ENCODE results near the gene CFAP61. TPM values are rescaled to one million over a fixed set of nuclear protein-coding genes. Genes with fewer than 3 reads are reported as not detected.

The CFAP61 gene
- polyA plus RNA-seq, 1 experiment: not detected

DNA sequence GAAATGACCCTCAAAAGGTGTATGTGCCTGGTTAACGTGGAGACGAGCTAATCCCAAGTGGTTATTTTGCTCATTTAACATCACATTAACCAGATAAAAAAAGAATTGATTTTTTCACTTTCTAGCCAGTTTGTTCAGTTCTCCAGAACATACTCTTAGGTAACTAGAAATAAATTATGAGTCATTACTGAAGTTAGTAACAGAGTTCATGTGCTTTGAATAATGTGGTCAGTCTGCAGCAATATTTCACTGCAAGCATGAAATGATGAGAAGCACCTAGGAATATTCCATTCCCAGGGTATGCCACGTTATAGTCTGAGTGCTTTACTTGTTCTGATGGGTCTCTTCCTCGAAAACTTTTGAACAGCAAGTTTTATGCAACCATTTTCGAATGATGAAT lies 177.3 kb downstream of the CFAP61 start:
- Histone ChIP-seq H3K27me3 (ENCODE audit: control insufficient read depth, insufficient read depth, low read length) (peaks cover 4% of the 10 kb centered on the region), H3K36me3 (ENCODE audit: control insufficient read depth, insufficient read depth, low read length) (no peaks in the 10 kb centered on the region), H3K4me3 (ENCODE audit: low read depth, low read length) (no peak overlapping the region)
- POLR2A ChIA-PET: no interaction called here
- no peak for DNase-seq (ENCODE audit: low read depth)
- CTCF ChIA-PET: interaction anchor here (1.2 to 4.1 kb wide), 2 partner anchors 8 to 141 kb away, joined by 3 to 19 read pairs; no protein-coding TSS in a partner anchor
- TF ChIP-seq, protein P1, sequence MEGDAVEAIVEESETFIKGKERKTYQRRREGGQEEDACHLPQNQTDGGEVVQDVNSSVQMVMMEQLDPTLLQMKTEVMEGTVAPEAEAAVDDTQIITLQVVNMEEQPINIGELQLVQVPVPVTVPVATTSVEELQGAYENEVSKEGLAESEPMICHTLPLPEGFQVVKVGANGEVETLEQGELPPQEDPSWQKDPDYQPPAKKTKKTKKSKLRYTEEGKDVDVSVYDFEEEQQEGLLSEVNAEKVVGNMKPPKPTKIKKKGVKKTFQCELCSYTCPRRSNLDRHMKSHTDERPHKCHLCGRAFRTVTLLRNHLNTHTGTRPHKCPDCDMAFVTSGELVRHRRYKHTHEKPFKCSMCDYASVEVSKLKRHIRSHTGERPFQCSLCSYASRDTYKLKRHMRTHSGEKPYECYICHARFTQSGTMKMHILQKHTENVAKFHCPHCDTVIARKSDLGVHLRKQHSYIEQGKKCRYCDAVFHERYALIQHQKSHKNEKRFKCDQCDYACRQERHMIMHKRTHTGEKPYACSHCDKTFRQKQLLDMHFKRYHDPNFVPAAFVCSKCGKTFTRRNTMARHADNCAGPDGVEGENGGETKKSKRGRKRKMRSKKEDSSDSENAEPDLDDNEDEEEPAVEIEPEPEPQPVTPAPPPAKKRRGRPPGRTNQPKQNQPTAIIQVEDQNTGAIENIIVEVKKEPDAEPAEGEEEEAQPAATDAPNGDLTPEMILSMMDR (IDR thresholded peaks at IDR 0.05; ENCODE audit: insufficient read depth, low read depth, low read length): no peak

DNA sequence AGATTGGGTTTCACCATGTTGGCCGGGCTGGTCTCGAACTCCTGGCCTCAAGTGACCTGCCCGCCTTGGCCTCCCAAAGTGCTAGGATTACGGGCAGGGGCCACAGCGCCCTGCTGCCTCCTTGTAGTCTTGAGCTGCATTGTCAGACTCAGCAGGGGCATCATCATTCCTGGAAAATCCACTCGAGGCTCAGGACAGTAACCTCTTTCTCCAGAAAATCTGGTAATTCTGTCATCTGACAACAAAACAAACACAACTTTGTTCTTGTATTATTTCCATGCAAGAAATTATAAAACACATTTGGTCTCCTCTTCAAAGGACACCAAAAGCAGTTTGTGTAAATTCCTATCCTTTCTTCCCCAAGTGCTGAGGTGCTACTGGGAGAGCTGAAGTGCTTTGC lies 178.4 kb downstream of the CFAP61 start:
- H3K27me3 ChIP-seq (ENCODE audit: control insufficient read depth, insufficient read depth, low read length): peaks cover 5% of the 10 kb centered on the region
- TF ChIP-seq, protein P1 (IDR thresholded peaks at IDR 0.05; ENCODE audit: insufficient read depth, low read depth, low read length): no peak
- ChIA-PET POLR2A (no interaction called here), CTCF (interaction anchor here (0.6 to 4.1 kb wide), 4 partner anchors 7 to 147 kb away, joined by 3 to 19 read pairs (median 3); no protein-coding TSS in a partner anchor)
- DNase-seq (ENCODE audit: low read depth): no peak
- no peaks in the 10 kb centered on the region for H3K36me3 ChIP-seq (ENCODE audit: control insufficient read depth, insufficient read depth, low read length)
- H3K4me3 ChIP-seq (ENCODE audit: low read depth, low read length): no peak overlapping the region

DNA sequence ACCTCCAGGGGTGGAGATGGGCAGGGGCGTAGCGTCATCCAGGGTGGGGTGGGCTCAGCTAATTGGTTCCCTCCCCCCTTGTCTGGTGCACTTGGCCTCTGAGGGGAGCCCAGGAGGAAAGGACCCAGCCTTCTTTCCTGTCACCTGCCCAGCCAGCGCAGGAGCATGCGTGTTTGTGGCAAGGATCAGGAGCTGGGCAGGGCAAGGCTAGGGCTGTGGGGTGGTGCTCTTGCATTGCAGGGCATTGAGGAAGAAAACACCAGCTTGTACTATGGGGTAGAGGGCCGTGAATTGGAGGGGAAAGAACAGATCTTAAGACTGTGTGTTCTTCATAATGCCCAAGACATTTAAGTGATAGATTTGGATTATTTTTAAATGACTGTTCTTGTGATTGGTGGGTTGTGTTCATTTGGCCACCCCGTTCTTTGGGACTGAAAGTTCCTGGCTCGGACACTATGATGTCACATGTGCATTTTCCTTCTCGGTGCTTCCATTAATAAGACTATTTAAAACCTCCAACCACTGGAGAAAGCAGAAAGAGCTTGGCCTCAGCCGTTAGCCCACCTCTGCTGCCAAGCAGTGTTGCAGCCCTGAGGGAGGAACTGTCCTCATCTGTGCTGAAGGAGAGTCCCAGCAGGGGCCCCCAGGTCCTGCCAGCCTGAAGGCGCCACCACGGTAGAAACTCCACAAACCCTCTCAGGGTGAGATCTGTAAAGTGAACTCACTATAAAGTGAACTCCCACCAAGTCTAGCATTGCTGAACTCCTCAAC lies 179.4 kb downstream of the CFAP61 start:
- ChIA-PET POLR2A (no interaction called here), CTCF (interaction anchor here (1.0 to 1.9 kb wide), 2 partner anchors 8 to 148 kb away, joined by 3 to 9 read pairs; no protein-coding TSS in a partner anchor)
- no peak overlapping the region for H3K4me3 ChIP-seq (ENCODE audit: low read depth, low read length)
- peaks cover 5% of the 10 kb centered on the region for H3K27me3 ChIP-seq (ENCODE audit: control insufficient read depth, insufficient read depth, low read length)
- TF ChIP-seq, protein P1 (IDR thresholded peaks at IDR 0.05; ENCODE audit: insufficient read depth, low read depth, low read length): no peak
- no peak for DNase-seq (ENCODE audit: low read depth)
- H3K36me3 ChIP-seq (ENCODE audit: control insufficient read depth, insufficient read depth, low read length): no peaks in the 10 kb centered on the region

DNA sequence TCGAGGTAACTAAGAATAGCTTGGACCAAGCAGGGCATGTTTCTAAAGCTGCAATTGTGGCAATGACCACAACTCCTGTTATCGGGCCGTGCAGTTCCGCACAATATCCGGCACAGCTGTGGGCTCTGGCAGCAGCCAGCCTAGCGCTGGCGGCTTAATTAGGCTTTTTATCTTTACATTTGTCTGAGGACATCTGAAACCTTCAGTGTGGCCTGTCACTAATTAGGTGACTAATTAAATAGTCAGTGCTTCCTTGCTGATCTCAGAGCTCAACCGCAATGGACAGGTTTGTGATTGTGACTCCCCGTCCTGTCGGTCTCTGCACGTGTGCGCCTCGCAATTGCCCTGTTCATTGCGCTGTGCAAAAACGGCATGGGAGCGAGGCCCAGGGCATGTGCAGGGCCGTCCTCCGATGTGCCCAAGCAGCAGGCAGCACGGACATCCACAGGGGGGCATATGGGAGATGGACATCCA lies 180.7 kb downstream of the CFAP61 start:
- Histone ChIP-seq H3K27me3 (ENCODE audit: control insufficient read depth, insufficient read depth, low read length) (peaks cover 5% of the 10 kb centered on the region), H3K36me3 (ENCODE audit: control insufficient read depth, insufficient read depth, low read length) (no peaks in the 10 kb centered on the region), H3K4me3 (ENCODE audit: low read depth, low read length) (no peak overlapping the region)
- POLR2A ChIA-PET: no interaction called here
- DNase-seq (ENCODE audit: low read depth): no peak
- TF ChIP-seq, protein P1 (IDR thresholded peaks at IDR 0.05; ENCODE audit: insufficient read depth, low read depth, low read length): no peak
- CTCF ChIA-PET: interaction anchor here (0.6 to 1.9 kb wide), 4 partner anchors 103 to 176 kb away, joined by 3 to 9 read pairs (median 3); no protein-coding TSS in a partner anchor

DNA sequence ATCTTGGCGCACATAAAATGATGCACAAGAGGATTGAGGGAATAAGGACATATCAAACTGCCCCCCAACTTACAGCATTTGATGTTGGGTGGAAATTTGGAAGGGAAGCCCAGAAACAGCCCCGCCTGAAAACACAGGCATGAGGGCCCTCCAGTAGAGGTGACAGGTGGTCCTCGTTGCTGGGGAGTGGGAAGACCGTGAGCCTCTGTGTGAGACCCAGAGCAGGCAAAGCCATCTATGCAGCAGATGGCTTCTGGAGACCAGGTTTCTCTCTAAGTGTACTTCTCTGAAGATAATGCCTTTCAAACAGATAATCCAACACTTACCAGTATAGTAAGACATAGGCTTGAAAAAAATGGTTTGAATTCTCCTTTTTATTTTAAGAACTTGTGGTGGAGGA lies 183.3 kb downstream of the CFAP61 start:
- CTCF ChIA-PET: interaction anchor here (3.0 to 3.7 kb wide), 3 partner anchors 11 to 152 kb away, joined by 12 to 33 read pairs (median 22); no protein-coding TSS in a partner anchor
- Histone ChIP-seq H3K4me3 (ENCODE audit: low read depth, low read length) (no peak overlapping the region), H3K27me3 (ENCODE audit: control insufficient read depth, insufficient read depth, low read length) (peaks cover 5% of the 10 kb centered on the region), H3K36me3 (ENCODE audit: control insufficient read depth, insufficient read depth, low read length) (no peaks in the 10 kb centered on the region)
- POLR2A ChIA-PET: no interaction called here
- no peak for DNase-seq (ENCODE audit: low read depth)
- TF ChIP-seq, protein P1 (IDR thresholded peaks at IDR 0.05; ENCODE audit: insufficient read depth, low read depth, low read length): no peak

Measured in BJ (cell line).